GM21529 (cell line): Measurements from ENCODE around the gene MSI2.

Experiments
- ATAC-seq: cut with Tn5 transposase; IDR thresholded peaks from one replicate; pipeline ENCODE4 v1.9.1; 2021; ENCODE audit not compliant: unreplicated experiment

MSI2 gene

DNA sequence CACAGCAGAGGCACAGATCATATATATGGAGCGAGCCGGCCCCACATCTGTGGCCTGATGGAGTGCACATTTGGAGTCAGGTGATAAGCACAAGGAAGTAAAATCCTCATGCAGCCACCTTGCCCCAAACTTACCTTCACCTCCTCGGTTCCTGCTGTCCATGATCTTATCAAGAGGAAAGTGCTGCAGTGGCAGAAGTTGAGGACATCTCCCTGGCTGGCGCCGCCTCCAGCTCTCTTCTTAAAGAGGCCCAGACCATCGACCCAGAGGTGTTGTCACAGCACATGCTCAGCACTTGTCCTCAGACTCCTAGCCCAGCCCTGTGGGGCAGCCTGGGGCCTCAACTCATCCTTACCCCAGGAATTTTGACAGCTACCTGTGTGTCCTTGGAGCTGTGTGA is 276.2 kb downstream of the MSI2 start:
- no peak for ATAC-seq

DNA sequence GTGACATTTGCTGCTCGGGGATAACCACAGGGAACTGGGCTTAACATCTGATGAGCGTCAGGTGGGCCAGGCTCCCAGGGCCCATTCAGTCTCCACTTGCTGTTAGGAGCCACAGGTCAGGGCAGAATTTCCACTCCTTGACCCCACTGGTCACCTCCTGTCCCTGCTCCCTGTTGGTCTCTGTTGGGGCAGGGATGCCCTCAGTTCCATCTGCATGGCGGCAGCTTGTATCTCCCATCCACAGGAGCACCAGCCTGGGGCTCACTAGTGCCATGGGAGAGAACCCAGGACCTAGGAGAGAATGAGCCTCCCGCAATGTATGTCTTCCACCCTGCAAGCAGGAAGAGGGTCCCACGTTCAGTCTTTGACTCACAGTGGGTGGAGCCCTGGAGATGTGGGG is 276.6 kb downstream of the MSI2 start:
- ATAC-seq: no peak

DNA sequence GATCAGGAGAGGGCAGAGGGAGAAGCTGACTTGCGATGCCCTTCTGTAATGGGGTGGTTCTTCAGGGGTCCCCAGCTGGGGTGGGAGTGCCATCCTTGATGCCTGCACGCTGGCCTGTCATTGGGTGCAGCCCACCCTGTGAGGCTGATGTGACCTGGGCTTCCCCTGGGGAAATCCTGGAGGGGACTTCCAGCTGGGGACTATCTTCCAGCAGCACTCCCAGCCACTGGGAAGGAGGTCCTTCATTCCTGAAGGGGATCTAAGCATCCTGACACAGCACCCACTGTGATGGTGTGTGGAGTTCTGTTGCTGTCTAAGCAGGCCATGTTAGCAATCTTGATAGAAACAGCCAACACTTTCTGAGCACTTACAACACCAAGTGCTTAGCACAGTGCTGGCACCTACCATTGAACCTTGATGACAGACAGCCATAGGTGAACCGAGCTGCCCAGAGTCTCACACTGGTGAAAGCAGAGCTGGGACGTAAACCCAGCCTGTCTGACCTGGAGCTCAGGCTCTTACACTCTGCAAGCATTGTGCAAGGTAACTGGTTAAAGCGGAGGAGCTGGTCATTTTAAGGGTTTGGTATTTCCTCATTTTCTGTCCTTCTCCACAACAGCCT is 277.5 kb downstream of the MSI2 start:
- ATAC-seq: no peak

DNA sequence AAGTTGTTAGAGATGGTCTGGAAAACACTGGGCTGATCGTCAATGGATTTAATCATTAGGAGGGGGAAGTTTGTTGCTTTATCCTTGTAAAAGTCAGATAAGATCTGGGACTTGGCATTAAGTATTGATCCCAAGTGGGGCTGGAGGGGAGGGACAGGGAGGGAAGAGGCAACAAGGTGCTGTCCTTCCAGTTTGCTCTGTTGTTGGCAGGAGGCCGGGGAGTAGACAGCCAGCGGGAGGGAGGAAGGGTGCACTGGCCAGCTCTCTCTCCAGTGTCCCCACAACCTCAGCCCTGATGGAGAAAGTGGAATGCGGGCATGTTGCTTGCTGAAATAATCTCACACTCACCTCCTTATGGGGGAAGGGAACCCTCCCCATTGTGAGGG is 278.5 kb downstream of the MSI2 start:
- ATAC-seq: no peak

DNA sequence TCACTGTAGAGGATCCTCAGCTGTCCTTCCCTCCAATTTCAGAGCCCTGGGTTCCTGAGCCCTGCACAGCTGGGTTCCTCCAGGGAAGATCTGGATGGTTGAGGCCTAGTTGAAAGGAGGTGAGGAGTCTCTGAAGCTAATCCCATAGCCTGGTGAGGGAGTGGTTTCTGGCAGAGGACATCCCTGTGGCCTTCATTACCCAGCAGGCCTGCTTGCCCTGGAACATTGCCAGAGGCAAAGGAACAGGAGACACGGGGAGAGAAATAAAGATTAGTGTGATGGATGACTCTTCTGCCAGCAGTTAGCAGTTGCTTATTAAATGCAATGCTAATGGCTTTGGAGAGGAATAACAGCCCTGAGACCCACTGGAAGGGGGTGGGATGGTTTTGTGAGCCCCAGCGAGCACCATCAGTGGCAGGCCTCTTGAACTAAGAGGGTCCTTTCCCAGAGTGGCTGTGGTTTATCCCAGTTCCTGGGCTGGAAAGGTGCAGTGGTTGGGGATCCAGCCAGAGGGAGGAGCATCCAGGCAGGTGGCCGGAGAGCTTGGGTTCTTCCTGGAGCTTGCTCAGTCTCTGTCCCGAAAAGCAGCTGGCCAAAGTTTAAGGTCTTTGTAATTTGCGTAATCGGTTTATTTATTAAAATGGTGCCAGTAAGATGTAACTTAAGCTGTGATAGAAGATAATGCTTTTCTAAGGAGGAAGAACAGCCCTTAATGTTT is 279.1 kb downstream of the MSI2 start:
- no peak for ATAC-seq

DNA sequence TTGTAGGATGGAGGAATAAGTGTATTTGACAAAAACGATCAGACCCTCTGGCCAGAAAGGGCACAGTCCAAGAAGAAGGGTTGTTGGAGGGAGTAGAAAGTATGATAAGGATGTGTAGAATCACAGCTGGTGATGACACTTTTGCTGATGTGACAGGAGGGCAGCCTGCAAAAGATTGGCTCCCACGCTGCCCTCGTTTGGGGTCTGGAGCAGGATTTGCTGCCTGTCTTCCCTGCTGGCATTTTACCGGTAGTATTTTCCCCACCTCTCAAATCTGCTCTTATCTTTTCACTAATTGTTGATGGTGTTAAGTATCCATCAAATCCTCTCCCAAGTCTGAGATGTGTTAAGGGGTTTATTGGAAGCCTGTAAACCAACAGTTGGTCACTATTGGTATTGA is 280.0 kb downstream of the MSI2 start:
- no peak for ATAC-seq

DNA sequence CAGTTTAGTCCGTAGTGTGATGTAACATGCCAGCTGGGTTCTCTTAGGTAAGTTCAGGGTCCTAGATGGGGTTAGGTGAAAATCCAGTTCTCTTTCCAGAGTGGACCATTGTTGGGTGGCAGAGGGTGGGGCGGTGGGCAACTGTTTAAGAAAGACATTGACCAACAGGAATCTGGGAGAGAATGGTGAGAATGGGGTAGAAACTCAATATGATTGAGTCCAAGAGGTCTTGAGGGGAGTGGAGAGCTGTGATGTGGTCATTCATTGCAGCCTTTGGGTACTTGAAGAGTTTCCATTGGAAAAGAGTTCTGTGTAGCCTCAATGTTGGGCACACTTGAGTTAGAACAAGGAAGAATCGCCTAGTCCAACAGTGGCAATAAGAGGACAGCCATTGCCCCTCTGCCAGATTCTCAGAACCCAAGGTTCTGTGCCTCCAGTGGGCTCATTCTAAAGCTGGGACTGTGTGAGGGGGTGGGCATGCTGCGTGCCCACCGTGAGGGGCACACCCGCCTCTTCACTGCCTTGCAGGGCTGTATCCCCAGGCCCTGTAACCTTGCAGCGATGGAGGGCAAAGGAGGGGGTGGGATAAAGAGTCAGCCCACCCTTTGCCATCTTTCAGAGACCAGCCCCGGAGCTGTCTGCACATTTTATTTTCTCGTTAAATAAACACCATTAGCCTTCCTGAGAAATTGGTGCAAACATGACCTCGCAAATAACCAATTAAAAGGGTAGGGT is 280.6 kb downstream of the MSI2 start:
- ATAC-seq: no peak

DNA sequence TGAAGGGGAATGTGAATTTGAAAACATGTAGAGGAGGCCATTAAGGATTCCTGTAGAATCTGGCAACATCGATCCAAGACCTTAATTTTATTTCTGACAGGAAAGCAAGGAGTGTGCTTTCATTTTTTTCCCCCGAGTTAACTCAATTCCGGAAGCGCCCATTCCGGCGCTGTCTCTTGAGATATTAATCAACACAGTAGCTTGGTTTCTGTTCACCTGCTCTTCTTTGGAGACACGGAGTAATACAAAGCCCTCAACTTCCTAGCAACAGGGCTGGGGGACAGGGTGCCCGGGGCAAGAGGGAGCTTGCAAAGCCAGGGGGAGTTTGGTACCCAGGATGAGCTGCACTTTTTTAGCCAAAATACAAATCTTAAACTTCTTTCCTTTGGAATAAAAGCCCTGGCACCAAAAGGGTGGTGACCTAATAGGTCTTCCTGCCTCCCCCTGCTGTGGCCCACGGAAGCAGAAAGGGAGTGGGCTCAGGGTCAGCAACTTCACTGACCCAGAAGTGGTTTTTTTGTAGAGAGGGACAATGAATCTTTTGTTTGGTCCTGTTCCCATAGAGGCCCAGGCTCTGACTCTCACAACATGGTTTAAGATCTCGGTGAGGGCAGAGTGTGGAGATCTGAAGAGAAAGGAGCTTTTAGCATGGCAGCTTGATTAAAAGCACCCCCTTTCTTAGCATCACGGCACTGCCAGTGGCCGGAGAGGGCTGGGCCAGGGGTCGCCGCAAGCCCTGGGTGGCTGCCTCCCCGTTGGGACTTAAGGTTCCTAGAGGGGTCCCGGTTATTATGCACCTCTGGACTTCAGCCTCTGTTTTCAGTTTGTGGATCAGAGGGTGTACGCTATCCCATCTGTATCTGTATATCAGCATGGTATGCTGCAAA is 281.4 kb downstream of the MSI2 start:
- no peak for ATAC-seq

DNA sequence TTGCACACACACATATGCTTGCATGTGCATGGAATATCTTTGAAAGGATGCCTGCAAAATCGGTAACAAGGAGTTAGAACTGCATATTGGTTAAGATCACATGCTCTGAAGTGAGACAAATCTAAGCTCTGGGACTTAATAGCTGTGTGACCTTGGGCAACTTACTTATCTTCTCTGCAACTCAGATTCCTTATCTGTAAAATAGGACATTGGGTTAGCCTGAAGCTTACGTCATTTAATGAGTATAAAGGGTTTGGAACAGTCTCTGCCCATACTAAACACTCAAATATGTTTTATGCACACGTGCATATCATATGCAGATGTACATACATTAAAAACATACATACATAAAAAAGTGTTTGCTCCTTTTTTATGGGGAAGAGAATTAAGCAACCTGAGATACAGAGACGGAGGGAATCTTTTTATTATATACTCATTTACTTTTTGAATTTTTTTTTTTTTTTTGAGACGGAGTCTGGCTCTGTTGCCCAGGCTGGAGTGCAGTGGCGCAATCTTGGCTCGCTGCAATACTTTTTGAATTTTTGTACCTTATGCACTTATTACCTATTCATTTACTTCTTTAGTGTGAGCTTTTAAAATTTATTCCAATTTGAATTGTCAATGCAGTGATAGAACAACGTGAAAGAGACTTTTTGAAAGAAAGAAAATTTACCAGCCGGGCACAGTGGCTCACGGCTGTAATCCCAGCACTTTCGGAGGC is 282.6 kb downstream of the MSI2 start:
- no peak for ATAC-seq

DNA sequence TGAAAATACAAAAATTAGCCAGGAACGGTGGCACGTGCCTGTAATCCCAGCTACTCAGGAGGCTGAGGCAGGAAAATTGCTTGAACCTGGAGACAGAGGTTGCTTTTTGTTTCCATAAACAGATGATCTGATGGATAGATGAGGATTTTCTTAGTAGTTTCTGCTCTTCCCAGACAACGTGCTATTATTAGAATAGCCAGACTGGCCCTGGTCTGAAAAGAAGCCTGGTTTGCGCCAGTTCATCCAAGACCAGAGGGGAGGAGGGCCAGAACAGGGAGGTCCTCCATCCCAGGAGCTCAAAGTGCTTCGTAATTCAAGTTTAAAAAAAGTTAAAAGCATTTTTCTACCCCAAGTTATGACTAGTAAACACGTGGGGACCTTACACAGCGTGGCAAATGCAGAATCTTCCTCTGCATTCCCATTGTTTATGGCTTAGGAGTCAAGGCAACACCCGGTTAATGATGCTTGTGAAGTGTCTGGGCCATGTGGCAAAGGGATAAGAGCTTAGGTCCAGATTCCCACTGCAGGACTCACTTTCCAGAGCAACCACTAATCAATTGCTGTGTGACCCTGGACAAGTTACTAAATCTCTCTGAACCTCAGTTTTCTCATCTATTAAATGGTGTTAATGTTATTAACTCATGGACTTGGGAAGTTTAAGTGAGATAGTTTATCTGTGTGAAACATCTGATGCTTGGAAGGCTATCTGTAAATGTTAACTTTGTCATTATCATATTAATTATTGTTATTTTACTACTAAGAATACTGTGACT is 283.4 kb downstream of the MSI2 start:
- ATAC-seq: no peak

DNA sequence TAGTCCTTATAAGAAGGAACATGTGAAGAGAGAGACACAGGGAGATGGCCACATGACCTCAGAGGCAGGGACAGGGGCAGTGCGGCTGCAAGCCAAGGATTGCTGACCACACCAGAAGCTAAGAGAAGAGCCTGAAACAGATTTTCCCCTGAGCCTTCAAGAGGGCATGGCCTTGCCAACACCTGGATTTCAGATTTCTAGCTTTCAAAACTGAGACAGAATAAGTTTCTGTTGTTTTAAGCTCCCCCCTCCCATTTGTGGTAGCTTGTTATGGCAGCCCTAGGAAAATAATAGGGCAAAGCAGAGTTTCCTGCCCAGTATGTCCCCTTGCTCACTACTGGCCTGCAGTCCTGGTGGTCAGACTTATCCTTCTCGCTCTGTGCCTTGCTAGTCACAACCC is 284.3 kb downstream of the MSI2 start:
- no peak for ATAC-seq

DNA sequence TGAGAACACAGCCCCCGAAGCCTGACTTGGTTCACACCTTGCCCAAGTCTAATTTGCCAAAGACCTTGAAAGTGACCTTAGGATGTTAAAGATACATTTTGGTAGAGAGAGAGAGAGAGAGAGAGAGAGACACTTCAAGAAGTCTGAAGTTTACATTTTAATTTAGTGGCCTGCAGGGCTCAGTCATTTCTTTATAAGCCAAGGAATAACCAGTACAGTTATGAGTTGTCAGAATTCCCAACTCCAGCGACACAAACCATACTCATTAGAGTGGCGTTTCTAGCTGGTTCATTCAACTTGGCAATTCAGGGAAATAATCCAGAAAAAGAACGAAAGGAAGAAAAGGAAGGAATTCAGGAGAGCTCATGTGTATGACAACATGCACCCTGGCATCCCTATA is 284.7 kb downstream of the MSI2 start:
- no peak for ATAC-seq

DNA sequence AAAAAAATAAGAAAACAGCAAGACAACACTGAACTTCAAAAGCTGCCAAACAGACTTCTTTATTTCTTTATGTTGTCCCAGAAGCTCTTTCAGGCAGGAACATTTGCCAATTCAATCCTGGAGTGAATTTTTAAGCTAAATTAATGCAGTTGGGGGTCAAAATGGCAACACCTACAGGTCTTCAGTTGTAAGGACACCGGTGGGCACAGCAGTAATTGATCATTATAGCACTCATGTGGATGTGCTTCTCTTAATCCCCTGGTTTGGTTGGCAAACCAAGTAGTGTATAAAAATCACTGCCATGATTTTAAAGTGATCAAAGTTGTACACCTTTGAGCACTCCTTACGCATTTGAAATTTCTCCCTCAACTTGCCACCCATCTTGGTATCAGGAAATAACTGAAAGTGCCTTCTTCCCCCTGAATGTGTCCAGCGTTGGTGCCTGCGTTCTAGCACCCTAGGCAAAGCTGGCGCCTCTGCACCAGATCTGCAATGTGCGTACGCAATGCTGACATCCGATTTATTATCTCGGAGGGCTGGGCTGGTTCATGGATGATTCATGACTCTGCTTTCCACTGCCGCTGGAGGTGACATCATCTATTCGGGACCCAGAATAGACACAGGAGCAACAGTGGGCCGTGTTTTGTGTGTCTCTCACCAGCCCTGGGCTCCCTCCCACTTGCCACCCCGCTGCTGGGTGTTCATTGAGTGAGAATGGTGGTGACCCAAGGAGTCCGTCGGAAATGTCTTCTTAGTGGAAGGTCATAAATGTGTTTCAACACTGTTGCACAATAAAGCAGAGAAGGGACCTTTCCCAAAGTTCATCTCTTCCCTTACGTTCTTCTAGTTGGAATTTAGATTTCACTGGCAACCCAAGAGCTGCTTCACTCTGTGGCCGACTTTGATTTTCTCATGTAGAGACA is 285.4 kb downstream of the MSI2 start:
- ATAC-seq: no peak

DNA sequence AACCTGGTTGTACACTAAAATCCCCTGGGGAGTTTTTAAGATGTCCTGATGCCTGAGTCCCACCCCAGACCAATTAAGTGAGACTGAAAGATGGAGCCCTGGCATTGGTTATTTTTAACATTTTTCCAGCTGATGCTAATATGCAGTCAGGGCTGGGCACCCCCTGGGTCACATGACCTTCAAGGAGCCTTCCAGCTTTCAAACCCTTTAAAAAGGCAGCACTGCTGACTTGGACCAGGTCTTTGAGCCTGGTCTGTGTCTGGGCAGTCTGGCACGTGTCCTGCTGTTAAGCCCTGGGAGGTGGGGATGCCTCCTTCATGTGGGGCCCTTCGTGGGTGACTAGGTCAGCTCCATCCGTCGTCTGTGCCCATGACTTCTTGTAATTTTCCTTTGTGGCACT is 286.2 kb downstream of the MSI2 start:
- no peak for ATAC-seq

DNA sequence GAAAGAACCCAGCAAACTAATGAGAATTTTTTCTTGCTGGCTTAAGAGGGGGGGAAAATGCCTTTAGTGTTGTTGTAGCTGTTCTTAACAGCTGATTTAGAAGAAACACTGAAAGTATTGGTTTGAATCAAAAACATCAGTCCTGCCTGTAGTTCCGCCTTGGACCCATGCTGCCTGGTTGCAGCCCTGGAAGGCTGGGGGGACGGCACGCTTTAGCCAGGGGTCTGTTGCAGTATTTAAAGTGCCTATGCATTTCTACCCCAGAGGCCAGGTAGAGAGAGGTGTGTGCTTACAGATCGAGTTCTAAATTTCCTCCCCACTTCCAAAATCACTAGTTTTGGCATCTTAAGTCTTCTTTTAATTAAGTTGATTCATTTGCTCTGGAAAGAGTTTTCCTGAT is 286.9 kb downstream of the MSI2 start:
- no peak for ATAC-seq

DNA sequence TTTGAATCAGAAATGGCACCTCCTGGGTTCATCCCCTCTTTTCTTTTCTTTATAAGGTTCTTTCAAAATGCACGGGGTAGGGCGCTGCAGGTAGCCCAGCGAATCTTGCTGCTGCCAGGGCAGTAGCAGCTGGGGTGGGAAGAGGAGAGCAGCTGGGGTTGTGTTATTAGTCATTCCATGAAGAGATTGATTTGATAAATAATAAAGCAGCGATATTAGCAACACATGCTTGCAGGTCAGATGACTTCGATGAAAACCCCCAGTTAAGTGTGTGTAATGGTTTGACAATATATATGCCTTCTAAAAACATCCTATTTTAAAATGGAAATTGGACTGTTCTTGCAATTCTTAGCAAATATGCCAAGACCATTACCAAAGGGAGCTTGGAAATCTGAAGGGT is 288.1 kb downstream of the MSI2 start:
- no peak for ATAC-seq

DNA sequence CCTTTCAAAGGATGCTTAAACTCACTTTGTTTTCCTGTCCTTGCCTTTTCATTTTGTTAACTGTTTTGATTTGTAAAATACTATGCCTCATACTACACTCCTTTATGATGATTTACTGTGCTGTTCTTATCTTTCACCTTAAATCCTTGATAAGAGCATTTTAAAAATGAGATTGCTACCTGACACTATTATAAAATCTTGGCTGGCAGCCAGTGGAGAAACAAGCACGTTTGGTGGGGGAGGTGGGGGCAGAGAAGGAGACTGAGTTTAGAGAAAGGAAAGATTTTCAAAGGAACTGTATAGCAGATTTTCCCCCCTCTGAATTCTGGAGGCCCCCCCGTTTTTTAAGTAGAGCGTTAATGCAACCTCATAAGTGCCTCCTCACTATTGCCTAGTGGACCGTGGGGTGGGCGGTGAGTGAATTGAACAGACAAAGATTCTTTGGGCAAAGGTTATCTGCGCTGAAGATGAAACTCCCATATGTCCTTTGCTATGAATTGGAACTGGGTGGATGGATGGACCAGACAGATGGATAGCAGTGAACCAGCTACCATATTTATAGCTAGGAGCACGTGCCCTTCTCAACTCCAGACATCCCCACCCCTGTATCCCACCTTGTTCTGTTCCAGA is 288.6 kb downstream of the MSI2 start:
- ATAC-seq: no peak

DNA sequence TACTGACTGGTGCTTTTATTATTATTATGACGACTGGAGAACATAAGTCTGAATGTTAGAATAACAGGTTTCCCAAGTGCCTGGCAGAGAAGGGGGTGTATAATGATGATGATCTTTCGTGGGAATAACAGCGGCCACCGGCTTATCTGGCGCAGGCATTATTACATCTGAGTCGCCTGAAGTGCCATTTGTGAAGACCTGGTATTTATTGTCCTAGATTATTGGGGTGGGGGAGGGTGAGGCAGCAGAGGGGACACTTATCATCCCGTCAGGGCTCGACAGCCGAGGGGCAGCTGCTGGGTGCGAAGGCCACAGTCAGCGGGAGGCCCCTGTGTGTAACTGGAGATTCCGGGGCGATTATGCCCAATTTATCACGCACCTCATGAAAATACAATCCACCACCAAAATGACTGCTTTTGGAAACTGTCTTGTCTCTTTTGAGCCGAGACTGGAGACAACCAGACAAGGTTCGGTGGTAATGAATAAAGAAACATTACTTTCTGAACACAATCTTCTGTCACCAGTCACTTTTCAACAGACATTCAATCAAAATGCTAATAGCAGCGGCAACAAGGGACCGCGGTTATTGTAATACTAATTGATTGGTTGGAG is 289.5 kb downstream of the MSI2 start:
- no peak for ATAC-seq
